Stimulated activated CD4-positive, alpha-beta T cell treated with anti-CD3 and anti-CD28 coated beads, Interleukin-15, amount 100 ng/mL, for 1 hour (primary cell): ENCODE measurements around the gene MTUS2.

Experiments used
- DNase-seq, 2 donors: peaks; one replicate each; pipeline ENCODE4 v3.0.0-alpha.2; 2020; ENCODE audit warnings: low read depth in 1 of 2, low spot score in 1 of 2

The MTUS2 gene

GRCh38 chr13:29476046-29476445 is 655.9 kb downstream of the MTUS2 start:
- DNase-seq = no peak

DNA sequence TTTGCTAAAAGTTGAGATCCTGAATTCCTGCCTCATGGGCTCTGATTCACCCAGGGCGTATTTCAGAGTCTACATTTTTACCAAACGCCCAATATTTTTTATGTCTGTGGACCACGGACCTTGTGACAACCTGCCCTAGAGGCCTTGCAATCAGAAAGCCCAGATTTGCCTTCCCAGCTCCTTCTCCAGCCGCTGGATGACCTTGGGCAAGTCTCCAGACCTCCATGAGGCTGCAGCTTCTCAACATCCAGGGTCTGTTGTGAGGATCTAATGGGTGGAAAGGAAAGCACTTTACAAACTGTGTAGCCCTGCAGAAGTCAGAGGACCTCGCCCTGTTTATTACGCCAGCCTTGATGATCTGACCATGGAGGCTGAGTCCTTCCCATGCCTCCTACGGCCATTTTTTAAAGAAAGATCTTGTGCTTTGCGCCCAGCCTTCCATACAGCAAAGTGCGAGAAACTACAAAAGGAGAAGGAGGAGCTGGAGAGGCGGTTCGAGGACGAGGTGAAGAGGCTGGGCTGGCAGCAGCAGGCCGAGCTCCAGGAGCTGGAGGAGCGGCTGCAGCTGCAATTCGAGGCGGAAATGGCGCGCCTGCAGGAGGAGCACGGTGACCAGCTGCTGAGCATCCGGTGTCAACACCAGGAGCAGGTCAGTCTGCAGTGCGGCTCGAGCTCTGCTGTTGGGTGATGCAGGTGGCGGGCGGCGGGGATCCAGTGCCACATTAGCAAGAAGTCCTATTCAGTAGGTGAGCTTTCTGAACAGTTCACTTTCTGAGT is 659.8 kb downstream of the MTUS2 start:
- no peak for DNase-seq

- DNase-seq = no peak
Measured at GRCh38 chr13:29480893-29481525, 660.9 kb downstream of the MTUS2 start.

DNA sequence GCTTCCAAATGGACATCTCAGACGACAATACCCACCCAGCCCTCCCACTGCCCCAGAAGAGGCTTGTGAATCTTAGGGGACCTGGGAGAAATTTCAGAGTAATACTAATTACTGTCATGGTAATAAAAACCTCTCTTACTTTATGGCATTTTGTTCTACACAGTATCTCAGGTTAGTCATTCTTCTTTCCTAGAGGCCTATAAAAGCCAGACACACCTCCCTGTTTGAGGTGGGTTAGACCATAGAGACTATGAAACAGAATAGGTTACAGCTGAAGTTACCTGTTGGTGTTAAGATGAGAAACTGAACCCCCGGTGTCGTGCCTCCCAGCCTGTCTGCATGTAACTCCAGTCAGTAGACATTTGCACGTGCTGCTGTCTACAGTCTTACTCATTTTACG is 661.5 kb downstream of the MTUS2 start:
- DNase-seq = no peak

GRCh38 chr13:29482504-29482903 is 662.4 kb downstream of the MTUS2 start:
- no peak for DNase-seq

GRCh38 chr13:29483211-29483610 is 663.1 kb downstream of the MTUS2 start:
- no peak for DNase-seq

- DNase-seq = no peak
Measured at GRCh38 chr13:29483623-29484022, 663.5 kb downstream of the MTUS2 start.

DNA sequence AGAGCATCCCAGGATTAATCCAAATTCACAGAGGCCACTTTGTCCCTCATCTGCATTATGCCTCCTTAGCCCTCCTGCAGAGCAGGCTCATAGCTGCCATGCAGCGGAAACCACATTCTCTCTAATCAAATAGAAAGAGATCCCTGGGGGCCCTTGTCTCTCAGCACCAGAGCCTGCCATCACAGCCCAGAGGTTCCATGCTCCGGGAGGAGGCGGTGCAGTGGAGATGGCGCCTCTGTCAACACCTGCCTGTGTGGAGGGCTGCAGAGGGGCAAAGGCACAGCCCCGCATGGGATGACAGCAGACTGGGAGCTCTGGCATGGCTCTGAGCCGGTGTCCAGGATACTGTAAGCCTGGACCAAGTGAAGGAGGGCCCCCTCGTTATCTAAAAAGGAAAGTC is 664.1 kb downstream of the MTUS2 start:
- DNase-seq = no peak

- DNase-seq = no peak
Measured at GRCh38 chr13:29484796-29485195, 664.7 kb downstream of the MTUS2 start.

DNA sequence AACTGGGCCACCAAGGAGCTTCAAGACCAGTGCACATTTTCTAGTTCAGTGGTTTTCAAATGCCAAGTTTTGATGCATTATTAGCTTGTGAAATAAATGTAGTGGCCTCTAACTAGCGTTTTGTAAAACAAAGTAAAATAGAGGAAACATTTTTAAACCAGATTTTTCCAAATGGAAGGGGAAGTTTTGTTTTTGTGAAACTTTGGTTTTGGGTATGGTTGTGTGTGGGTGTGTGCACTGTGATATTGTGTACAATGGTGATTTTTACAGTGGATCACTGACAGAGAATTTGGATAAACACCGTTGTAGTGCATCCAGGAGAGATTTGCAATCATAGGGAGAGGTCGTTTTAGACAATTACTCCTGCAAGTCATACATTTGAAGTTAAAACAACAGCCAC is 666.4 kb downstream of the MTUS2 start:
- no peak for DNase-seq

DNA sequence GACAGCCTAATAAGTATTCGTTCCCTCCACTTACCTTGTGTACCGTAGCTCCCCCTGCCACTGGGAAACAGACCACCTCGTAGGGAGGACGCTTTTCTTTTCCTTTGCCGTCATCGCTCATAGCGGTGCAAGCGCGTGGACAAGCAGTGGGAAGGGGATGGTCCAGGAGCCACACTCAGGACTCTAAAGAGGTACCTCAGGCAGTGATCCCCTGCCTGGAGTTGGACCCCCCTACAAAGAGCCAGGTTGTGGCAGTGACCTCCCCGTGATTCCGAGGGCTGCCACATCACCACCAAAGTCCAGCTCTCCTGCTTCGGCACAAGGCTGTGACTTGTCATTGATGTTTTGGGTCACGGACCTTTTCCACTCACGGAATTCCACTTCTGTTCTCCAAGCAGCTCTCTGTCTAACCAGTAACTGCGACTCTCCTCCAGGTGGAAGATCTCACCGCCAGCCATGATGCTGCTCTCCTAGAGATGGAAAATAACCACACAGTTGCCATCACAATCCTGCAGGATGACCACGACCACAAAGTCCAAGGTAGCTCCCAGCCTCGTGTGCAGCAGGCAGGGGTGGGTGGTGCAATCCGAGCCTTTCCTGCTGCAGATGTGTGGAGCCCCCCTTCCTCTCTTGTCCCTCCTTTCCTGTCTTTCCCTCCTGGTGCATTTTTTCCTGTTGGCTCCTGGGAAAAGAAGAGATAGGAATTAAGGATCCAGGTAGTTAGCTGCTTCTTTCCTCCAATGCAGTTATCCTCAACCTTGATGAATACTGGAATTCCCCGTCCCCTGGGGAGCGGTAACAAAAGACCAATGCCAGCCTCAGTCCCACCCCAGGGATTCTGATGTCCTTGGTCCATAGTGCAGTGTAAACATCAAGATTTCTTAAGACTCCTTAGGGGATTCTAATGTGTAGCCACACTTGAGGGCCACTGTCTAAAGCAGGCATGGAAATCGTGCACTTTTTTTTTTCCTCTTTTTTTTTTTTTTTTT is 667.6 kb downstream of the MTUS2 start:
- no peak for DNase-seq

DNA sequence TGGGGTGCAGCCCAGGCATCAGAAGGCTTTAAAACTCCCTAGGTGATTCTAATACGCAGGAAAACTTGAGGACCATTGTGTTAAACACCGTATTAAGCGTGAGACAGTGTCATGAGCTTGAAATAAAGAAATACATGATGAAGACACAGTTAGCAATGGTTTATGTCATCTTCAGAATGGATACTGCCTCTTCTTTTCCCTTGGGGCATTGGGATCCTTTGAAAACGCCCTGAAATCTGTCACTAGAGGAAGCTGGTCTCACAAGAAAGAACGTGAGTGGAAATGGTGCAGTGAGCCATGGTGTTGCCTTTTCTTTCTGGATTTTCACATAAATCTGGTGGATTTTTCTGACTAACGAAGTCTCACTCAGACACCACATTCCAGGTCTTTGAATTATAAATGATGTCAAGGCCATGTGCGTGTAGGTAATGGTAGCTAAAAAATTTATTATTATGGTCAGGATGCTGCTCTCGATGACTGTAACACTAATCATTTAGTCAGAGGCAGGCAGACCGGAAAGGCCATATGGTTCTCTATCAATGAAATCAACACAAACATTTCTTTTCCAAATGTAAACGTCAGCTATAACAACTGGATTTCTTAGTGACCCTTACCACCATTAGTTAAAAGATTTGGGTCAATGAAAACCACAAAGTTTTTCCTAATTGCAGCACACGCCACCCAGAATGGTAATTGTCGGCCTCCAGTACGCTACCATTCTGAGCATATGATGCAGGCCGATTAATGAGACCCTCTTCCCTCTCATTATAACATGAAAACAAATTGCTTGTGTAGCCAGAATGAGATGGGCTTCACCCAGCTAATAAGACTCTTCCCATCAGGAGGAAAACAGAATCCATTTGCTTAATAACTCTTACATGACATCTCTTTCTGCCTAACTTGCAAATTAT is 669.8 kb downstream of the MTUS2 start:
- no peak for DNase-seq

- DNase-seq = no peak
Measured at GRCh38 chr13:29490561-29490885, 670.4 kb downstream of the MTUS2 start.

GRCh38 chr13:29491248-29491647 is 671.1 kb downstream of the MTUS2 start:
- DNase-seq = no peak

- DNase-seq = no peak
Measured at GRCh38 chr13:29493796-29494195, 673.7 kb downstream of the MTUS2 start.

GRCh38 chr13:29494520-29494919 is 674.4 kb downstream of the MTUS2 start:
- no peak for DNase-seq

- no peak for DNase-seq
Measured at GRCh38 chr13:29496241-29496712, 676.1 kb downstream of the MTUS2 start.

DNA sequence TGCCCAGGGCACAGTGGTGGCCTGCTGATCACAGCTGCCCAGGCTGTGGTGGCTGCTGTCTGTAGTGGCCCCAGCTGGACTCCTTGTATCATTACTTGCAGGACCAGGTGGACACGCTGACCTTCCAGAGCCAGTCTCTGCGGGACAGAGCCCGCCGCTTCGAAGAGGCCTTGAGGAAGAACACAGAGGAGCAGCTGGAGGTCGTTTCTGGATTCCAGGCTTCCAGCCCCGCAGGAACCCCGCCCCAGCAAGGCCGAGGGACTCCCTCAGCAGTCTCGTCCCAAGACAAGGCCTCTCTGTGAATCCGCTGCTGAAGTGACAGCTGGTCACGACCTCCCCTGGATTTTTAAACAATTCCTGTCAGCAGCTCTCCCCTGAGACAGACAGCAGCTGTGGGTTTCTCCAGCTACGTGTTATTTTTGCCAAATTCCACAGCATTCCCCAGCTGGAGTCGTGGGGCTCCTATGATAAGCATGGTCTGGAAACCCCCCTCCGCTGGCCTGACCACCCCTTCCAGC is 677.1 kb downstream of the MTUS2 start:
- no peak for DNase-seq

DNA sequence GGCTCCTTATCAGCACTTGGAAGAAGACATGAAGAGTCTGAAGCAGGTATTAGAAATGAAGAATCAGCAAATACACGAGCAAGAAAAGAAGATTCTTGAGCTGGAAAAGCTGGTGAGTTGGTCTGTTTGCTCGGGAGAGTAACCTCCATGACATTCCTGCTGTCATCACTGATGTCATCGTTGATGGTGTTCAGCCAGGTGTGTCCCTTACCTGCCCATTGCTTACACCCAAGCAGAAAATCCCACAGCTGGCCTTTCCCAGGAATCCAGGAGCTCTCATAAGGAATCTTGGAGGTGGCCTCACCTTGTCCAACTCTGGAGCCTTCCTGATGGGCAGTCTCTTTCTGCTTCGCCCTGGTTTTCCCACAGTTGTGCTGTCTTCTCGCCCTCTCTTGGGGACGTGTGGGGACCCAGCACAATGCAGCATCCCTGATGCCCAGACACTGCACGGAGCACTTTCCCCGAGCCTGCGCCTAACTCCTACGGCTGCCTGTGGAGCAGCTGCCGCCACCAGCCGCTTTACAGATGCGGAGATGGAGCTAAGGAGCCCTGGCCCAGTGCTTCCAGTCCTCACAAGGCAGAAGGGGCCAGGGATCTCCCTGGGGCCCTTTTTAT is 678.4 kb downstream of the MTUS2 start:
- no peak for DNase-seq
